Endodermal cell (in vitro differentiated cells): ENCODE results near the gene MMP11. TPM values are rescaled to one million over a fixed set of nuclear protein-coding genes. Genes with fewer than 3 reads are reported as not detected.

Source experiments
- DNase-seq: peaks from one replicate; pipeline ENCODE4 v3.0.0-alpha.2; 2017
- H3K27ac ChIP-seq: 2 replicates; pipeline ENCODE4 v1.5.1; 2013; ENCODE audit warnings: mild to moderate bottlenecking, low read depth, low read length, moderate library complexity
- H3K27me3 ChIP-seq: 2 replicates; pipeline ENCODE4 v1.6.1; 2013; ENCODE audit warnings: mild to moderate bottlenecking, low read length, moderate library complexity; ENCODE audit not compliant: insufficient read depth, control insufficient read depth, poor library complexity, severe bottlenecking
- H3K36me3 ChIP-seq: 2 replicates; pipeline ENCODE4 v1.7.0; 2013; ENCODE audit warnings: mild to moderate bottlenecking, low read length, moderate library complexity; ENCODE audit not compliant: control insufficient read depth, insufficient read depth
- H3K4me1 ChIP-seq: one replicate; pipeline ENCODE4 v1.7.0; 2013; ENCODE audit warnings: low read length; ENCODE audit not compliant: control insufficient read depth, insufficient read depth
- H3K4me3 ChIP-seq: 2 replicates; pipeline ENCODE4 v1.5.1; 2013; ENCODE audit warnings: mild to moderate bottlenecking, low read length, moderate library complexity
- H3K9ac ChIP-seq: 2 replicates; pipeline ENCODE4 v1.6.1; 2013; ENCODE audit warnings: mild to moderate bottlenecking, low read length, moderate library complexity; ENCODE audit not compliant: poor library complexity, severe bottlenecking; ENCODE audit errors: extremely low read depth
- H3K9me3 ChIP-seq: 2 replicates; pipeline ENCODE4 v1.6.1; 2013; ENCODE audit warnings: mild to moderate bottlenecking, low read length, moderate library complexity; ENCODE audit not compliant: control insufficient read depth
- H3K27ac Mint-ChIP-seq: 2 replicates; pipeline ENCODE4 v1.8.0; 2020; ENCODE audit warnings: mixed read lengths
- H3K27me3 Mint-ChIP-seq: 2 replicates; pipeline ENCODE4 v1.8.0; 2021; ENCODE audit warnings: mild to moderate bottlenecking, mixed read lengths; ENCODE audit not compliant: insufficient read depth
- H3K36me3 Mint-ChIP-seq: 2 replicates; pipeline ENCODE4 v1.8.0; 2020; ENCODE audit warnings: low read depth, mixed read lengths
- H3K4me1 Mint-ChIP-seq: 2 replicates; pipeline ENCODE4 v1.8.0; 2020; ENCODE audit warnings: mixed read lengths
- H3K4me3 Mint-ChIP-seq: 2 replicates; pipeline ENCODE4 v1.8.0; 2020; ENCODE audit warnings: mild to moderate bottlenecking, moderate library complexity, mixed read lengths
- H3K9me3 Mint-ChIP-seq: 2 replicates; pipeline ENCODE4 v1.8.0; 2020; ENCODE audit warnings: mild to moderate bottlenecking, mixed read lengths
- CTCF ChIP-seq: fragments of 200-600 bp; sonication (generic); conservative IDR thresholded peaks from 2 replicates; pipeline ENCODE4 v1.5.0; 2021; ENCODE audit warnings: antibody characterized with exemption, mild to moderate bottlenecking
- WGBS, 2 experiments: methylation state at CpG; one replicate each; pipeline versions ENCODE4 v1.1.5 to v1.1.7; 2013; ENCODE audit warnings: missing lambda C conversion rate in 2 of 2, mixed read lengths in 1 of 2; ENCODE audit not compliant: insufficient coverage in 1 of 2, insufficient read length in 1 of 2; 5-methylcytosine and 5-hydroxymethylcytosine counted together
- total RNA-seq, 2 donors: library from RNA; stranded (reverse); fragmentation: NEBNext Ultra II Directional in 1 of 2; extraction: Animal tissue kit (Norgen Biotek cat#: 25700) in 1 of 2; gene quantifications; 2 replicates in 1 of 2; 3 replicates in 1 of 2; pipeline ENCODE4 v1.2.1, GENCODE V29; 2021

Gene MMP11
- total RNA-seq, 2 donors from 2014 or later = 9.7 to 14.3 TPM

- DNase-seq = no peak
- H3K9ac ChIP-seq = peak overlapping the region; percentile 55
- Mint-ChIP-seq H3K36me3 (peaks cover 11% of the 10 kb centered on the region), H3K9me3 (no peaks in the 10 kb centered on the region), H3K27me3 (no peaks in the 10 kb centered on the region), H3K4me1 (peaks cover 10% of the 10 kb centered on the region), H3K27ac (peak overlapping the region; percentile 72), H3K4me3 (peak overlapping the region; percentile 65)
- no peaks in the 10 kb centered on the region for H3K36me3 ChIP-seq
- 52 to 60% methylated on average over 5 of the region's 5 CpGs for WGBS, 2 experiments
- H3K27ac ChIP-seq = no peak overlapping the region
- H3K9me3 ChIP-seq = no peaks in the 10 kb centered on the region
- no peaks in the 10 kb centered on the region for H3K27me3 ChIP-seq
- no peak for TF ChIP-seq CTCF
- H3K4me1 ChIP-seq = no peaks in the 10 kb centered on the region
- peak overlapping the region; percentile 93 for H3K4me3 ChIP-seq
These were observed 22.3 kb upstream of the MMP11 start for GRCh38 chr22:23750367-23750713.

DNA sequence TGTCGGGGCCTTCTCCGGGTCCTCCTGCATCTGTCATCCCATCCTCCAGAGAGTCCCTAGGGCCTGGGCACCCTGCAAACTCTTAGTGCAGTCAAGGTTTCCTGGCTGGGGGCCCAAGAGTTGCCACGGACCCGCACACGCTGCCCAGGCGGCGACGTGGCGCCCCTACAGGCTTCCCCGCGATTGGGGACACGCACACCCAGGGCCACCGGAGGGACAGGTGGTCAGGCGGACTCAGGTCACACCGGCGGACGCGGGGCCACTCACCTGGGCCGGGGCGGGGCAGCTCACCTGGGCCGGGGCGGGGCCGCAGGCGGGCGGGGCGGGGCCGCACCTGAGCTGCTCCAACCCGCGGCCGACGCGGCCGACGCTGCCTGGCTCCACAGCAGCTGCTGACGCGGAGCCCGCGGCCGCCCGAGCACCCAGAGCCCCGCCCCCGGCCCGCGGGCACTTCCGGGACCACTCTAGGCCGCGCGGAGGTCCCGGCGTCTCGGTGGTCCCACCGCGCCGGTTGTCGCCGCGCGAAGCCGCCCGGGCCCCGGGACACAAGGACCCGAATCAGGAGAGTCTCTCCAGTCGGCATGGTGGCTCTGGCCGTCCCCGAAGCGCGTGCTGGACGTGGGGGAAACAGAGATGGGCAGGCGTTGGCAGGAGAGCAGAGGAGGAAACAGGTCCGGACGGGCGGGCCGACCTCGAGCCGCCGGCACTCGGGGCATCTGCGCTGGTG is 21.8 kb upstream of the MMP11 start, which contains the start of gene ZNF70:
Gene ZNF70 (minus strand): TSS at position 399 of the 727 bp plus-strand sequence. CDS start 5,972 bp downstream, outside the sequence.
- no peaks in the 10 kb centered on the region for H3K27me3 Mint-ChIP-seq
- H3K27ac ChIP-seq = peak within 1 kb of the TSS; percentile 83
- H3K4me3 Mint-ChIP-seq = peak within 1 kb of the TSS; percentile 65
- no peaks in the 10 kb centered on the region for H3K27me3 ChIP-seq
- no peaks in the 10 kb centered on the region for H3K36me3 ChIP-seq
- peak within 1 kb of the TSS; percentile 91 for H3K27ac Mint-ChIP-seq
- no peaks in the 10 kb centered on the region for H3K9me3 Mint-ChIP-seq
- 0 to 3% methylated on average over 10 to 78 of the region's 78 CpGs for WGBS, 2 experiments
- peaks cover 10% of the 10 kb centered on the region for H3K4me1 Mint-ChIP-seq
- peak within 1 kb of the TSS; percentile 80 for H3K9ac ChIP-seq
- no peaks in the 10 kb centered on the region for H3K9me3 ChIP-seq
- H3K4me3 ChIP-seq = peak within 1 kb of the TSS; percentile 93
- peak; percentile 17 for TF ChIP-seq CTCF
- peaks cover 5% of the 10 kb centered on the region for H3K36me3 Mint-ChIP-seq
- no peaks in the 10 kb centered on the region for H3K4me1 ChIP-seq
- DNase-seq = peak; percentile 96

- H3K4me1 ChIP-seq = no peaks in the 10 kb centered on the region
- H3K27me3 Mint-ChIP-seq = no peaks in the 10 kb centered on the region
- peak overlapping the region; percentile 88 for H3K4me3 ChIP-seq
- H3K9ac ChIP-seq = peak overlapping the region; percentile 80
- DNase-seq = peak; percentile 75
- no peak for TF ChIP-seq CTCF
- H3K36me3 ChIP-seq = no peaks in the 10 kb centered on the region
- 32 to 46% methylated on average over 15 to 22 of the region's 22 CpGs for WGBS, 2 experiments
- no peaks in the 10 kb centered on the region for H3K9me3 ChIP-seq
- H3K4me3 Mint-ChIP-seq = peak overlapping the region; percentile 65
- H3K4me1 Mint-ChIP-seq = peaks cover 10% of the 10 kb centered on the region
- H3K27ac Mint-ChIP-seq = peak overlapping the region; percentile 91
- peak overlapping the region; percentile 83 for H3K27ac ChIP-seq
- H3K27me3 ChIP-seq = no peaks in the 10 kb centered on the region
- H3K9me3 Mint-ChIP-seq = no peaks in the 10 kb centered on the region
- peaks cover 3% of the 10 kb centered on the region for H3K36me3 Mint-ChIP-seq
These were observed 21.1 kb upstream of the MMP11 start for GRCh38 chr22:23751441-23751996.
